ENCODE measurements around the gene ROMO1. TPM values are rescaled to one million over a fixed set of nuclear protein-coding genes. Genes with fewer than 3 reads are reported as not detected.

ROMO1 gene
- total and polyA plus RNA-seq, 2 experiments from 2014 or later, result 152 to 881 TPM

GRCh38 chr20:35699957-35700624, 886 bp downstream of the ROMO1 start:
- peak overlapping the region; percentile 99 for H3K4me2 ChIP-seq
- H3K36me3 ChIP-seq (ENCODE audit: insufficient read depth), result peaks cover 18% of the 10 kb centered on the region
- H3K9me3 Mint-ChIP-seq, result no peaks in the 10 kb centered on the region
- H2AFZ ChIP-seq, result peak overlapping the region; percentile 97; the same call in 1 of the 2 replicates
- peaks cover 47% of the 10 kb centered on the region for H3K36me3 Mint-ChIP-seq (ENCODE audit: low read depth)
- peaks cover 11% of the 10 kb centered on the region for H3K79me2 ChIP-seq (replicated peaks; ENCODE audit: insufficient read depth)
- H3F3A ChIP-seq (replicated peaks; ENCODE audit: low read depth), result peaks cover 63% of the 10 kb centered on the region
- H3K27me3 Mint-ChIP-seq (ENCODE audit: insufficient read depth, low read depth, poor library complexity), result peaks cover 14% of the 10 kb centered on the region
- no peaks in the 10 kb centered on the region for H3K27me3 ChIP-seq (ENCODE audit: insufficient read depth)
- ATAC-seq, result no peak
- DNase-seq (ENCODE audit: low spot score), result no peak
- peak overlapping the region; percentile 98 for H3K27ac Mint-ChIP-seq
- TF ChIP-seq, protein P1, sequence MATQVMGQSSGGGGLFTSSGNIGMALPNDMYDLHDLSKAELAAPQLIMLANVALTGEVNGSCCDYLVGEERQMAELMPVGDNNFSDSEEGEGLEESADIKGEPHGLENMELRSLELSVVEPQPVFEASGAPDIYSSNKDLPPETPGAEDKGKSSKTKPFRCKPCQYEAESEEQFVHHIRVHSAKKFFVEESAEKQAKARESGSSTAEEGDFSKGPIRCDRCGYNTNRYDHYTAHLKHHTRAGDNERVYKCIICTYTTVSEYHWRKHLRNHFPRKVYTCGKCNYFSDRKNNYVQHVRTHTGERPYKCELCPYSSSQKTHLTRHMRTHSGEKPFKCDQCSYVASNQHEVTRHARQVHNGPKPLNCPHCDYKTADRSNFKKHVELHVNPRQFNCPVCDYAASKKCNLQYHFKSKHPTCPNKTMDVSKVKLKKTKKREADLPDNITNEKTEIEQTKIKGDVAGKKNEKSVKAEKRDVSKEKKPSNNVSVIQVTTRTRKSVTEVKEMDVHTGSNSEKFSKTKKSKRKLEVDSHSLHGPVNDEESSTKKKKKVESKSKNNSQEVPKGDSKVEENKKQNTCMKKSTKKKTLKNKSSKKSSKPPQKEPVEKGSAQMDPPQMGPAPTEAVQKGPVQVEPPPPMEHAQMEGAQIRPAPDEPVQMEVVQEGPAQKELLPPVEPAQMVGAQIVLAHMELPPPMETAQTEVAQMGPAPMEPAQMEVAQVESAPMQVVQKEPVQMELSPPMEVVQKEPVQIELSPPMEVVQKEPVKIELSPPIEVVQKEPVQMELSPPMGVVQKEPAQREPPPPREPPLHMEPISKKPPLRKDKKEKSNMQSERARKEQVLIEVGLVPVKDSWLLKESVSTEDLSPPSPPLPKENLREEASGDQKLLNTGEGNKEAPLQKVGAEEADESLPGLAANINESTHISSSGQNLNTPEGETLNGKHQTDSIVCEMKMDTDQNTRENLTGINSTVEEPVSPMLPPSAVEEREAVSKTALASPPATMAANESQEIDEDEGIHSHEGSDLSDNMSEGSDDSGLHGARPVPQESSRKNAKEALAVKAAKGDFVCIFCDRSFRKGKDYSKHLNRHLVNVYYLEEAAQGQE (IDR thresholded peaks at IDR 0.05; ENCODE audit: unreplicated experiment), result no peak
- TF ChIP-seq CREB1 (CRISPR knock-in tag; IDR thresholded peaks at IDR 0.05; ENCODE audit: low read depth) (no peak), EZH2phosphoT487 (IDR thresholded peaks at IDR 0.05; ENCODE audit: unreplicated experiment) (no peak), JUNB (IDR thresholded peaks at IDR 0.05; ENCODE audit: unreplicated experiment) (no peak)
- H3K4me1 ChIP-seq (ENCODE audit: insufficient read depth), result peaks cover 12% of the 10 kb centered on the region
- H3K4me3 ChIP-seq, result peak overlapping the region; percentile 99
- H4K20me1 ChIP-seq (replicated peaks; ENCODE audit: insufficient read depth), result peaks cover 10% of the 10 kb centered on the region; the same call in 1 of the 2 replicates
- H3K4me3 Mint-ChIP-seq, result peak overlapping the region; percentile 88
- H3K27ac ChIP-seq (ENCODE audit: low read depth), result peak overlapping the region; percentile 98
- no peaks in the 10 kb centered on the region for H3K9me2 ChIP-seq (ENCODE audit: insufficient read depth)
- H3K4me1 Mint-ChIP-seq, result peaks cover 17% of the 10 kb centered on the region

GRCh38 chr20:35700625-35701148, 1.5 kb downstream of the ROMO1 start:
- ATAC-seq (no peak), DNase-seq (ENCODE audit: low spot score) (peak; percentile 27)
- H4K20me1 ChIP-seq (replicated peaks; ENCODE audit: insufficient read depth), result peaks cover 14% of the 10 kb centered on the region; the same call in 1 of the 2 replicates
- Mint-ChIP-seq H3K9me3 (no peaks in the 10 kb centered on the region), H3K27ac (no peak overlapping the region; the same call in 1 of the 2 replicates), H3K36me3 (ENCODE audit: low read depth) (peaks cover 48% of the 10 kb centered on the region), H3K4me3 (peak overlapping the region; percentile 88), H3K27me3 (ENCODE audit: insufficient read depth, low read depth, poor library complexity) (peaks cover 14% of the 10 kb centered on the region), H3K4me1 (peaks cover 17% of the 10 kb centered on the region)
- H3K9me2 ChIP-seq (ENCODE audit: insufficient read depth), result no peaks in the 10 kb centered on the region
- no peaks in the 10 kb centered on the region for H3K27me3 ChIP-seq (ENCODE audit: insufficient read depth)
- peaks cover 11% of the 10 kb centered on the region for H3K79me2 ChIP-seq (replicated peaks; ENCODE audit: insufficient read depth)
- H2AFZ ChIP-seq, result no peak overlapping the region
- TF ChIP-seq, protein P1 (IDR thresholded peaks at IDR 0.05; ENCODE audit: unreplicated experiment), result no peak
- H3K27ac ChIP-seq (ENCODE audit: low read depth), result 0 out of 2 replicates have a peak overlapping the region, but pooled peaks have one; percentile 30
- peaks cover 63% of the 10 kb centered on the region for H3F3A ChIP-seq (replicated peaks; ENCODE audit: low read depth)
- peaks cover 12% of the 10 kb centered on the region for H3K4me1 ChIP-seq (ENCODE audit: insufficient read depth)
- H3K4me3 ChIP-seq, result peak overlapping the region; percentile 99
- H3K4me2 ChIP-seq, result peak overlapping the region; percentile 99
- peaks cover 22% of the 10 kb centered on the region for H3K36me3 ChIP-seq (ENCODE audit: insufficient read depth)

All from GM23338 (cell line).